KOPT-K1 (cell line): ENCODE data around the gene ANKRD36.
"Not testable (repeated sequence)": the region's sequence is repeated elsewhere in the genome, so short reads cannot be mapped to it uniquely, and the experiment has no call there.

Experiments used
- H3K27ac ChIP-seq: fragments of 200-600 bp; sonication (generic); 2 replicates; pipeline ENCODE4 v1.5.1; 2016; ENCODE audit warnings: antibody characterized with exemption, mild to moderate bottlenecking, low read depth, low read length; ENCODE audit not compliant: poor library complexity, severe bottlenecking
- H3K36me3 ChIP-seq: fragments of 200-600 bp; sonication (generic); 2 replicates; pipeline ENCODE4 v1.5.1; 2017; ENCODE audit warnings: antibody characterized with exemption, mild to moderate bottlenecking, low read length, moderate library complexity; ENCODE audit not compliant: insufficient read depth
- H3K9me3 ChIP-seq: fragments of 200-600 bp; sonication (generic); 2 replicates; pipeline ENCODE4 v1.5.1; 2017; ENCODE audit warnings: antibody characterized with exemption, low read length, mild to moderate bottlenecking; ENCODE audit not compliant: insufficient read depth, poor library complexity, severe bottlenecking

Gene ANKRD36

GRCh38 chr2:97113050-97113881, at the start of gene ANKRD36:
Gene ANKRD36 (plus strand): TSS chr2:97113153. CDS start chr2:97113740, 587 bp downstream.
- peak within 1 kb of the TSS; percentile 82 for H3K27ac ChIP-seq
- not testable (repeated sequence) for H3K36me3 ChIP-seq, H3K9me3 ChIP-seq

DNA sequence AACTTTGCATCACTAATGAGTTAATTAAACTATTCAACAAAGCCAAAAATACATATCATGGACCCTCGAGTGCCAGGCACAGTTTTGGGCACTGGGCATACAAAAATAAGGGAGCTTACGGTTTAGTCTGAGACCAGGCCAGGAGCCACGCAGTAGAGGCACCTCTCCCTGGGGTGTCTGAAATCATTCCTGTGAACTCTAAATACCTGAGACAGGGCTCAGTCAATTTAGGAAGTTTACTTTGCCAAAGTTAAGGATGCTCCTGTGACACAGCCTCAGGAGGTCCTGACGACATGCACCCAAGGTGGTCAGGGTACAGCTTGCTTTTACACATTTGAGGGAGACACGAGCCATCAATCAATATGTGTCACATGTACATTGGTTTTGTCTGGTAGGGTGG, 46.9 kb upstream of the ANKRD36 start:
- not testable (repeated sequence) for H3K36me3 ChIP-seq, H3K27ac ChIP-seq, H3K9me3 ChIP-seq

GRCh38 chr2:97067279-97068004, 45.5 kb upstream of the ANKRD36 start:
- Histone ChIP-seq H3K36me3 (no peaks in the 10 kb centered on the region), H3K27ac (no peak overlapping the region), H3K9me3 (no peaks in the 10 kb centered on the region)

GRCh38 chr2:97068074-97068473, 44.9 kb upstream of the ANKRD36 start:
- no peaks in the 10 kb centered on the region for H3K36me3 ChIP-seq
- no peaks in the 10 kb centered on the region for H3K9me3 ChIP-seq
- H3K27ac ChIP-seq: no peak overlapping the region

GRCh38 chr2:97068722-97069121, 44.2 kb upstream of the ANKRD36 start:
- H3K36me3 ChIP-seq, H3K27ac ChIP-seq, H3K9me3 ChIP-seq: not testable (repeated sequence)

DNA sequence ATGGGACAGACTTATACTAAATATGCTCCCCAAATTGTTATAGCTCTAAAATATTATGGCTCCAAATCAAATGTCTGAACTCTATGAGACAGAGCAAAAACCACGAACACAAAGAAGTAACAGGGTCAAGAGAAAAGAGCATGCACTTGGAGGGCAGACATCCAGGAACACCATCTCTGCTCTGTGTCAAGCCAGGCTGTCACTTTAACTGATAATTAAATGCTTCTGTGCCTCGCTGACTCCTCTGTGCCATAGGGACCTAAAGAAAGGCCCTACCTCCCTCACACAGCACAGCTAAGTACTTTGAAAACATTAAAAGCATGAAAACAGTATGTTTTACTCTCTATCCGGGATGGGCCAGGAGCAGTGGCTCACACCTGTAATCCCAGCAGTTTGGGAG, 42.0 kb upstream of the ANKRD36 start:
- H3K9me3 ChIP-seq, H3K36me3 ChIP-seq, H3K27ac ChIP-seq: not testable (repeated sequence)

DNA sequence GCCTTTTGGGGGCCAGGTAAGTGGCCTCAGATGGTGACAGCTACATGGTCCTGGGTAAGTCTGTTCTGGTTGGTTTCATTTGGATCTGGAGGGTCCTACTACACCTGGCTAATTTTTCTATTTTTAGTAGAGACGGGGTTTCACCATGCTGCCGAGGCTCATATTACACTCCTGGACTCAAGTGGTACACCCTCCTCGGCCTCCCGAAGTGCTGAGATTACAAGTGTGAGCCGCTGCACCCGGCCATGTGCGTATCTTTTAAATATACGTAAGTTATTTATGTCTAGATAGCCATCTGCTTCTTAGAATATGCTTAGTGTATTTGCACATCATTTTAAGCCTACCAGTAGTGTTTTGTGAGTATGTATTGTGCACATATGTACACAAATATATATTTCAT, 35.7 kb upstream of the ANKRD36 start:
- not testable (repeated sequence) for H3K36me3 ChIP-seq, H3K27ac ChIP-seq, H3K9me3 ChIP-seq

- not testable (repeated sequence) for H3K9me3 ChIP-seq, H3K36me3 ChIP-seq, H3K27ac ChIP-seq
Measured at GRCh38 chr2:97080855-97081254, 32.1 kb upstream of the ANKRD36 start.

DNA sequence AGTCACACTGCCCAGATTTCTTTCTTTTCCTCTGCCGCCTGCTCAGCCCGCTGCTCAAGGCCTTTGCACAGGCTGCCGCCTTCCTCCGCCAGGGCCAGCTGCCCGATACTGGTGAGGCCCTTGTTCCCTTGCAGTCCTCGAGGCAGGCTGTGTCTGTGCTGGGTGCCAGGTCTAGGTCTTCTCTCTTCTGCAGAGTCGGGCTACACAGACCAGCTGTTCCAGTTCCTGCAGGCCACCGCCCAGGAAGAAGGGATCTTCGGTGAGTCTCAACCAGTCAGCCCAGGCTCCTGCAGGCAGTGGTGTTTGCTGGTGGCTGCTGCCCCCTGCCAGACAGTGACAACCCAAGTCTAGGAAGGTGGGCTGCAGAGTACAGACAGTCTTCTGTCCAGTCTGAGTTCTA, 30.7 kb upstream of the ANKRD36 start:
- not testable (repeated sequence) for H3K36me3 ChIP-seq, H3K27ac ChIP-seq, H3K9me3 ChIP-seq

- not testable (repeated sequence) for H3K36me3 ChIP-seq, H3K9me3 ChIP-seq, H3K27ac ChIP-seq
Measured at GRCh38 chr2:97083516-97083915, 29.4 kb upstream of the ANKRD36 start.

GRCh38 chr2:97085093-97085492, 27.9 kb upstream of the ANKRD36 start:
- not testable (repeated sequence) for H3K9me3 ChIP-seq, H3K36me3 ChIP-seq, H3K27ac ChIP-seq

DNA sequence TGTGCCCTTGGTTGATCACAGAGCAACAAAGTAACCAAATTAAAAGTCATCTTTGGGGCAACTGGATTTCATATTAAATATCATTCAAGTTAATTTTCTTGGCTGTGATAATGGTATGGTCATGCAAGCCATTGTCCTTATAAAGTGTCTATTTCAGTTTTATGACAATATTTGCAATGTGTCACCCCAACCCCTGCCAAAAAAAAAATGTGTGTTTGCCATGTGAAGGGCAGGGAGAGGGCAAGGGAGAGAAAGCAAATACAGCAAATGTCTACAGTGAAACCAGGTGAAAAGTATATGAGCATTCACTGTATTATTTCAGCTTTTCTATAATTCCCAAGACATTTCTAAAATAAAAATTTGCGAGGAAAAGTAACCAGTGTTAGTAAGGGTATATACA, 24.2 kb upstream of the ANKRD36 start:
- not testable (repeated sequence) for H3K36me3 ChIP-seq, H3K27ac ChIP-seq, H3K9me3 ChIP-seq

DNA sequence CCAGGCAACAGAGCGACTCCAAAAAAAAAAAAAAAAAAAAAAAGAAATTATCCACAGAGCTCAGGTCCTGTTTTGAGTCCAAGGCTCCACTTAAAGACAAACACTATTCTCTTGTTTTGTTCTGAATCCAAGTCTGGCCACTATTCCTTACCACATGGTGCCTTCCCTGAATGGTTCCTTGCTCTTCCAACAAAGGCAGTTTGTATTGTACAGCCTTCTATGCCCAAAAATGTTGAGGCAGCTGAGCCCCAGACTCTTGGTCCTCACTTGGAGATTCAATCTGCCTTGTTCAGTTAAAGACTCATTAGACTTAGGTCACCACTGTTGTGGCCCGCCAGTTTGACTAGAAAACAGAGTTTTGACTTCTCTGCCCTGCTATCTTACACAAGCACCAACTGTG, 20.0 kb upstream of the ANKRD36 start:
- H3K9me3 ChIP-seq, H3K27ac ChIP-seq, H3K36me3 ChIP-seq: not testable (repeated sequence)

DNA sequence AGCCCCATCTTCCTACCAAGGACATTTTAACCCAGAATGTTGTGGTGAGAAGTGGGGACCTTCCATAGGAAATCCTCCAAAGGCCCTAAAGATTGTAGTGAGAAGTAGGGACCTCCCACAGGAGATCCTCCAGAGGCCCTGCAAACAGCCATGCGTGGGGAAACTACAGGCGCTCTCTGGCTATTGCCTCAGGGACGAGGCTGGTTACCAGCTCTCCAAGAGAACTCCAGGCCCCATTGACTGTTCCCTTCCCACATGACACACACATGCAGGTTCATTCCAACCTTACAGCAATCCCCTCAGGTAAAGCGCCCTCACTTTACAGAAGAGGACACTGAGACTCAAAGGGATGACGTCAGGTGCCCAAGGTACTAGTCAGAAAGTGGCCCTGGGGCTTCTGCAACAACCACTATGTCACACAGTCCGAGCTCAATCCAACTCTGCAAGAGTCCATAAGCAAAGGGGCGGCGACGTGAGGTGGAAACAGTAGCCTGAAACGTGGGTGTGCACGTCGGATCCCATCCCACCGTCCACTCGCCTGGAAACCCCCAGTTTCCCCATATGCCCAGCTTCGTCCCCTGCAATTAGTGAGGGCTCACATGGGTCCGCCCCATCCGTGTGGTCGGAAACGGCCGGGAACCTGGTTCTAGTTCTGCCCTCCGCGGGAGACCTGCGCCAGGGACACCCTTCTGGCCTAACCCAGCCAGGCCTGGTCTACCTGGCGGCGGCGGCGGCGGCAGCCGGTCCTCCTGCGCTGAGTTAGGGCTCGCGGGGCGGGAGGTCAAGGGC, 18.8 kb upstream of the ANKRD36 start:
- H3K27ac ChIP-seq, H3K9me3 ChIP-seq, H3K36me3 ChIP-seq: not testable (repeated sequence)

GRCh38 chr2:97094772-97095611, 18.0 kb upstream of the ANKRD36 start, which contains the start of gene FAHD2B:
Gene FAHD2B (minus strand): TSS chr2:97094882. CDS start chr2:97091706, 3,176 bp downstream.
- not testable (repeated sequence) for H3K36me3 ChIP-seq, H3K9me3 ChIP-seq, H3K27ac ChIP-seq
